GM12891 (cell line): ENCODE measurements around the gene XRCC3.

Experiments
- PAX5 ChIP-seq: IDR thresholded peaks from 2 replicates; pipeline ENCODE4 v1.6.1; 2011; ENCODE audit warnings: low read length, moderate library complexity, mild to moderate bottlenecking; ENCODE audit not compliant: insufficient read depth, severe bottlenecking
- POLR2A ChIP-seq: IDR thresholded peaks from 2 replicates; pipeline ENCODE4 v1.6.1; 2011; ENCODE audit warnings: low read depth, low read length, control low read depth
- POLR2AphosphoS5 ChIP-seq: IDR thresholded peaks from 2 replicates; pipeline ENCODE4 v1.6.1; 2011; ENCODE audit warnings: low read depth, low read length, control low read depth
- POU2F2 ChIP-seq: IDR thresholded peaks from 2 replicates; pipeline ENCODE4 v1.6.1; 2011; ENCODE audit warnings: low read depth, mild to moderate bottlenecking, control low read depth, low read length, moderate library complexity
- SPI1 ChIP-seq: IDR thresholded peaks from 2 replicates; pipeline ENCODE4 v1.6.1; 2011; ENCODE audit warnings: low read depth, low read length, control low read depth
- TAF1 ChIP-seq: IDR thresholded peaks from 2 replicates; pipeline ENCODE4 v1.6.1; 2011; ENCODE audit warnings: low read depth, low read length, control low read depth

DNA sequence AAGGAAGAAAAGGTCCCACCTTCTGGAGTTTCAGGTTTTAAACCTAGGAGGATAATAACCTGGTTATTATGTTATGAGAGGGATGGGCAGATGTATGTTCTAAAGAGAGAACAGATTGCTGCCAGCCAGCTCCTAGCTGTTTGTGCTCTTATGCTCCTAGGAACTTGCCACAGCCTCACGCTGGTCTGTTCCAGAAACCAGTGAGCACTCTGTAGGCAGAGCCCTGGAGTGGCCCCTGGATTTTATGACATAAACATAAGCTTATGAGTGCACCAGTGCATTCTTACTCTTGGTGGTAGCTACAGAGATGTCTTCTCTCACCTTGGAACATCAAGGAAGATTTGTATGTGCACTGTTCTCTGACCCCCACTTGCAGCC lies 58.5 kb downstream of the XRCC3 start:
- no peak for TF ChIP-seq POLR2AphosphoS5
- TF ChIP-seq POLR2A = no peak
- TF ChIP-seq TAF1 = no peak
- TF ChIP-seq SPI1 = no peak
- TF ChIP-seq POU2F2 = no peak
- no peak for TF ChIP-seq PAX5
